Gastrocnemius medialis (tissue), 4 donors: ENCODE measurements around the gene PRR33. TPM values are rescaled to one million over a fixed set of nuclear protein-coding genes. Genes with fewer than 3 reads are reported as not detected.

ENCODE experiments used
- ATAC-seq, 2 donors: fragments of 150-250 bp; one replicate each; pipeline ENCODE4 v1.9.1; 2016
- DNase-seq, 2 donors: peaks; one replicate each; pipeline ENCODE4 v3.0.0-alpha.2; 2019
- H3K27ac ChIP-seq, 4 donors: fragments of 200-600 bp; sonication (generic); 1 replicate in 1 of 4; 2 replicates in 3 of 4; pipeline ENCODE4 v1.5.1; 2016 to 2018; ENCODE audit warnings: mild to moderate bottlenecking in 2 of 4, moderate library complexity in 1 of 4
- H3K27me3 ChIP-seq, 3 donors: fragments of 200-600 bp; sonication (generic) in 2 of 3; 1 replicate in 1 of 3; 2 replicates in 2 of 3; pipeline versions ENCODE4 v1.5.1 to v1.6.0; 2016 to 2019; ENCODE audit warnings: mild to moderate bottlenecking in 1 of 3, moderate library complexity in 1 of 3
- H3K36me3 ChIP-seq, 2 donors: fragments of 200-600 bp; sonication (generic) in 1 of 2; one replicate each; pipeline ENCODE4 v1.5.1; 2017 to 2018
- H3K4me1 ChIP-seq, 2 donors: fragments of 200-600 bp; sonication (generic) in 1 of 2; one replicate each; pipeline ENCODE4 v1.5.1; 2016 to 2017; ENCODE audit warnings: mild to moderate bottlenecking in 2 of 2
- H3K4me3 ChIP-seq, 4 donors: fragments of 200-600 bp; sonication (generic) in 3 of 4; 1 replicate in 1 of 4; 2 replicates in 3 of 4; pipeline ENCODE4 v1.5.1; 2016 to 2019; ENCODE audit warnings: mild to moderate bottlenecking in 2 of 4
- H3K9me3 ChIP-seq, 3 donors: fragments of 200-600 bp; sonication (generic) in 2 of 3; 1 replicate in 1 of 3; 2 replicates in 2 of 3; pipeline ENCODE4 v1.5.1; 2016 to 2019
- POLR2A ChIP-seq, 2 donors: fragments of 450-650 bp; IDR thresholded peaks; one replicate each; pipeline ENCODE4 v1.6.1; 2017; ENCODE audit warnings: antibody characterized with exemption in 2 of 2, mild to moderate bottlenecking in 2 of 2, moderate library complexity in 2 of 2
- in situ Hi-C, 4 donors: fragments of 200-750 bp; cut with MboI; loops; one replicate each; pipeline versions ENCODE4 v1.15.0 to v1.8.0; 2017; ENCODE audit warnings: low sequenced_read_pairs in 4 of 4
- intact Hi-C: fragments of 100-400 bp; cut with DNase I; formaldehyde crosslinking; loops from one replicate; pipeline ENCODE4 v1.15.1; 2023; ENCODE audit warnings: low total_unique reads
- total RNA-seq, 4 donors: library from RNA; depleted of rRNA; stranded (reverse); fragments of >200 nt; gene quantifications; one replicate each; pipeline versions ENCODE4 v1.1.0 to v1.2.3, GENCODE V29; 2016
- TF ChIP-seq, protein P1 (sequence below), 5 experiments: fragments of 450-650 bp in 3 of 5; fragments of 200-600 bp in 2 of 5; sonication (generic) in 2 of 5; IDR thresholded peaks in 4 of 5; conservative IDR thresholded peaks in 1 of 5; 1 replicate in 4 of 5; 2 replicates in 1 of 5; pipeline ENCODE4 v1.5.1; 2016 to 2019; ENCODE audit warnings: antibody characterized with exemption in 5 of 5, mild to moderate bottlenecking in 3 of 5, moderate library complexity in 3 of 5

Gene PRR33
- total RNA-seq, 4 donors from 2014 or later = 0.16 to 2.3 (median 1.0) TPM

DNA sequence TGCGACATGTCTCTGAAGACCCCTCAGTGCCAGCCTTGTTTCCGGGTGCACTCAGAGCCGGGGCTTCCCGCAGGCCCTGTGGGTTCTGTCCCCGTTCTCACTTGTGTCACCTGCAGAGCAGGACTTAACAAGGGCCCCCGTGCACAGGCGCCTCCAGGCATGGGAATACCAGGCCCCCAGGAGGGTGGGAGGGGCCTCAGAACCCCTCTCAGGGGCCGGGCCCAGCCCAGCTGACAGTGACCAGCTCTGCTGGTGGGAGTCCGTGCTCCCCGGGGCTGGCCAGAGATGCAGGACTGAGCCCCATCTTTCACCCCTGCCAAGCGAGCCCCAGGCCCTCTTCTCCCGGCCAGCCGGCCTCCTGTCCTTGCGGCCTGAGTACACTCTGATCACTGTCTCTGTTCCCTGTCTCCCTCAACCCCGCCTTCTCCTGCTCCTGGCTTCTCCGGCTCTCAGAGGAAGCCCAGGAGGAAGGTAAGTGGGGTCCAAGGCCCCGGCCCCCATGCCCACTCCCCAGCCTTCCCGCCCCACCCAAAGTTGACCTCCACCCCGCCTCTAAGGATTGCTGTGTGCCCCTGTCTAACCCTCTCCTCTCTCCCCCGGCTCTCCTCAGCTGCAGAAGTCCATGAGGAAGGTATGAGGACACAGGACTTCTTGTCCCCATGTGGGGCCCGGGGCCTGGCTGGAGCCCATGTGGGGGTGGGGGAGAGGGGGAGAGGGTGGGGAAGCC lies 33.1 kb upstream of the PRR33 start:
- no peak for TF ChIP-seq POLR2A (IDR thresholded peaks at IDR 0.05)
- TF ChIP-seq, protein P1, sequence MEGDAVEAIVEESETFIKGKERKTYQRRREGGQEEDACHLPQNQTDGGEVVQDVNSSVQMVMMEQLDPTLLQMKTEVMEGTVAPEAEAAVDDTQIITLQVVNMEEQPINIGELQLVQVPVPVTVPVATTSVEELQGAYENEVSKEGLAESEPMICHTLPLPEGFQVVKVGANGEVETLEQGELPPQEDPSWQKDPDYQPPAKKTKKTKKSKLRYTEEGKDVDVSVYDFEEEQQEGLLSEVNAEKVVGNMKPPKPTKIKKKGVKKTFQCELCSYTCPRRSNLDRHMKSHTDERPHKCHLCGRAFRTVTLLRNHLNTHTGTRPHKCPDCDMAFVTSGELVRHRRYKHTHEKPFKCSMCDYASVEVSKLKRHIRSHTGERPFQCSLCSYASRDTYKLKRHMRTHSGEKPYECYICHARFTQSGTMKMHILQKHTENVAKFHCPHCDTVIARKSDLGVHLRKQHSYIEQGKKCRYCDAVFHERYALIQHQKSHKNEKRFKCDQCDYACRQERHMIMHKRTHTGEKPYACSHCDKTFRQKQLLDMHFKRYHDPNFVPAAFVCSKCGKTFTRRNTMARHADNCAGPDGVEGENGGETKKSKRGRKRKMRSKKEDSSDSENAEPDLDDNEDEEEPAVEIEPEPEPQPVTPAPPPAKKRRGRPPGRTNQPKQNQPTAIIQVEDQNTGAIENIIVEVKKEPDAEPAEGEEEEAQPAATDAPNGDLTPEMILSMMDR (IDR thresholded peaks at IDR 0.05 in 4 of 5, conservative IDR thresholded peaks at IDR 0.05 in 1 of 5) = no peak
- H3K27me3 ChIP-seq = no peaks in the 10 kb centered on the region
- intact Hi-C loops = no loop called here
- H3K4me3 ChIP-seq = no peak overlapping the region
- peak overlapping the region; percentile 88 to 99 (median 93) for H3K27ac ChIP-seq
- in situ Hi-C loops = no loop called here
- no peaks in the 10 kb centered on the region for H3K36me3 ChIP-seq
- ATAC-seq (no peak), DNase-seq (peak in 1 of 2 donors; percentile 20)
- H3K9me3 ChIP-seq = no peaks in the 10 kb centered on the region
- peaks cover 23 to 56% of the 10 kb centered on the region in 2 donors for H3K4me1 ChIP-seq

DNA sequence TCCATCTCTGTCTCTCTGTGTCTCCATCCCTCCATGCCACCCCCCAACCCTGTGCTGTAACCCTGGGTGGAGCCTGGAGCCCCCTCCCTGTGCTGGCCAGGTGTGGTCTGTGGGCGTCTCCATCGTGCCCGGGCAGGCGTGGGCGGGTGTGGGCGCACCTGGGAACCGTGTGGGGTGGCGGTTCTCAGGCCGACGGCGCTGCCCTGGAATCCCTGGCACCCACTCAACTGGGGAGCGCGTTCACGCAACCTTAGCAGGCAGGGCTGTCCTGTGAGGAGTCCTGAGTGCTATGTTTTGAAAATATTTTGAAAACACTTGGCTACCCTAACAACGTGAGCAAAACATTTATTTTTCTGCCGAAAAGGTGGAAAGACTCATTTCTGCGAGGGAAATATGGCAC lies 32.5 kb upstream of the PRR33 start:
- Histone ChIP-seq H3K27me3 (no peaks in the 10 kb centered on the region), H3K4me1 (peaks cover 29 to 62% of the 10 kb centered on the region in 2 donors), H3K27ac (peak overlapping the region; percentile 88 to 99 (median 93)), H3K36me3 (no peaks in the 10 kb centered on the region), H3K9me3 (no peaks in the 10 kb centered on the region), H3K4me3 (no peak overlapping the region)
- intact Hi-C loops = no loop called here
- no peak for ATAC-seq
- in situ Hi-C loops = no loop called here
- no peak for TF ChIP-seq POLR2A (IDR thresholded peaks at IDR 0.05)
- TF ChIP-seq, protein P1 (IDR thresholded peaks at IDR 0.05 in 4 of 5, conservative IDR thresholded peaks at IDR 0.05 in 1 of 5) = no peak
- peak in 1 of 2 donors; percentile 19 for DNase-seq

DNA sequence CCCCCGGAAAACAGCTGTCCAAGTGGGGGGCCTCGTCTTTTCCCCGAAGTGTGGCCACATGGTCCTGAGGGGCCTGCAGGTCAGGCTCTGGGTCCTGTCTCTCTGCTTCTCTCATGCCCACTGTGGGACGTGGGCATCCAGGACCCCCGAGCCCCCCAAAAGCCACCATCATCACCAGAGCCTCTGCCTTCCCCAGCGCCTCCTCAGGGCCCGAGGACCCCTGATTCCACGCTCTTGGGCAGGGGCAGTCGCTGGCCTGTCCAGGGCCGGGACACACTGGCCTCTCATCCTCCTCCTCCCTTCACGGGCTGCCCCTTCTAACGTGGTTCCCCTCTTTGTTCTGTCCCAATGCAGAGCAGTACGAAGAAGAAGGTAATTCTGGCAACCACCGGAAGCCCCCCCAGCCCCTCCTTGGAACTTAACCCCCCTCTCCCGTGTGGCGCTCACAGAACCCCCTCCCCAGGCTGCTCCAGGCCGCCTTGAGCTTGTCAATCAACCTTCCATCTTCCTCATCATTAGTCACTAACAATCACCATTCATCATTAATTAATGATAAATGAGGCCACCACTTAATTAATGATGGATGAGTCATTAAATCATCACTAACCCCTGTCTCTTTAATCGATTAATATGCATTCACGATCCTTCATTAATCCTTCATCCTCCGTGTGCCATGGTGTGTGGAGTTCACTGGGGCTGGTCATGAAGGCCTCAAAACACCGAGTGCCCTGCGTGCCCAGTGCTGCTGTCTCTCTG lies 31.7 kb upstream of the PRR33 start:
- Histone ChIP-seq H3K4me1 (peaks cover 36 to 69% of the 10 kb centered on the region in 2 donors), H3K9me3 (no peaks in the 10 kb centered on the region), H3K27me3 (no peaks in the 10 kb centered on the region), H3K4me3 (no peak overlapping the region), H3K27ac (peak overlapping the region; percentile 88 to 99 (median 93)), H3K36me3 (no peaks in the 10 kb centered on the region)
- ATAC-seq (no peak), DNase-seq (no peak)
- in situ Hi-C loops (no loop called here), intact Hi-C loops (no loop called here)
- TF ChIP-seq, protein P1 (IDR thresholded peaks at IDR 0.05 in 4 of 5, conservative IDR thresholded peaks at IDR 0.05 in 1 of 5) = no peak
- TF ChIP-seq POLR2A (IDR thresholded peaks at IDR 0.05) = no peak

DNA sequence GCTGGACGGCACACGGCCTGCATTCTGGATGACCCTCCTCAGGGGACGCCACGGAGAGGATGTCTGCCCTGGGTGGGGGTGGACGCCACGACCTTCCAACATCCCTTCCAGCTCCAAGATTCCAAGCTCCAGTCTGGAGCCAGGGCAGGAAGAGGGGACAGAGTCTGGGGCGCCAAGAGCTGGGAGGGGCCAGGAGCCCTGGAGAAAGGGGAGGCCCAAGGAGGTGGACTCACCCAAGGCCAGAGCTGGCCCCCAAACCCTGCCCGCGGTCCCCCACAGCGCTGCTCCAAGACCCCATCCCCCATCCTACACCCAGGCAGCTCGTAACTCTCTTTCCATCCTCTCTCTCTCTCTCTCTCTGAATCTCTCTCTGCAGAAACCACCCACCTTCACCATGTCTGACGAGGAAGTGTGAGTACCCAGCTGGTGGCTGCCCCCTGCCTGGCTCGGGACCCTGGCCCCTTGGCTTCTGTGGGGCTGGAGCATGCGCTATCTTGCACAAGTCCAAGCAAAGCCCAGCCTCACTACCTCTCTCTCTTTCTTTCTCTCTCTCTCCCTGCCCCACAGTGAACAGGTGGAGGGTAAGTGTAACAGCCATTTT lies 30.9 kb upstream of the PRR33 start:
- in situ Hi-C loops (no loop called here), intact Hi-C loops (no loop called here)
- Histone ChIP-seq H3K4me1 (peaks cover 44 to 72% of the 10 kb centered on the region in 2 donors), H3K36me3 (no peaks in the 10 kb centered on the region), H3K9me3 (no peaks in the 10 kb centered on the region), H3K4me3 (peak overlapping the region in 2 of 4 donors; percentile 24 to 37), H3K27me3 (no peaks in the 10 kb centered on the region), H3K27ac (peak overlapping the region; percentile 88 to 99 (median 93))
- ATAC-seq (no peak), DNase-seq (no peak)
- TF ChIP-seq POLR2A (IDR thresholded peaks at IDR 0.05) = no peak
- TF ChIP-seq, protein P1 (IDR thresholded peaks at IDR 0.05 in 4 of 5, conservative IDR thresholded peaks at IDR 0.05 in 1 of 5) = no peak
